Loucy (cell line): Measurements from ENCODE around the gene PRDM11.

Source experiments
- CTCF ChIP-seq: fragments of 200-600 bp; sonication (generic); conservative IDR thresholded peaks from 2 replicates; pipeline ENCODE4 v1.5.1; 2014; ENCODE audit warnings: mild to moderate bottlenecking, antibody characterized with exemption, low read length
- EZH2phosphoT487 ChIP-seq: fragments of 200-600 bp; IDR thresholded peaks from 2 replicates; pipeline ENCODE4 v1.6.1; 2018; ENCODE audit warnings: antibody characterized with exemption, mild to moderate bottlenecking, moderate library complexity, borderline replicate concordance

- TF ChIP-seq CTCF (no peak), EZH2phosphoT487 (no peak)
These were observed 83.1 kb downstream of the PRDM11 start for GRCh38 chr11:45229401-45230020.
